Activated T-cell treated with anti-CD3 and anti-CD28 coated beads, Interleukin-2, amount 50 U/mL, for 4 hours (primary cell): ENCODE data around the gene NOTUM. TPM values are rescaled to one million over a fixed set of nuclear protein-coding genes. Genes with fewer than 3 reads are reported as not detected.

Experiments
- ATAC-seq, 2 donors: fragments of 200-7000 bp; cut with Tn5 transposase; one replicate each; pipeline ENCODE4 v1.10.0; 2021
- DNase-seq: peaks from one replicate; pipeline ENCODE4 v3.0.0-alpha.2; 2020
- H3K27me3 Mint-ChIP-seq: one replicate; pipeline ENCODE4 v1.8.0; 2021; ENCODE audit warnings: low read depth, mixed read lengths
- H3K36me3 Mint-ChIP-seq: one replicate; pipeline ENCODE4 v1.8.0; 2022; ENCODE audit warnings: mixed read lengths; ENCODE audit not compliant: insufficient read depth
- H3K4me1 Mint-ChIP-seq: one replicate; pipeline ENCODE4 v1.8.0; 2021; ENCODE audit warnings: low read depth, mixed read lengths
- H3K4me3 Mint-ChIP-seq: one replicate; pipeline ENCODE4 v1.8.0; 2021; ENCODE audit warnings: mild to moderate bottlenecking, moderate library complexity, mixed read lengths
- H3K9me3 Mint-ChIP-seq: one replicate; pipeline ENCODE4 v1.8.0; 2021; ENCODE audit warnings: mixed read lengths
- total RNA-seq, 3 donors: library from RNA; stranded (reverse); gene quantifications; one replicate each; pipeline ENCODE4 v1.2.1, GENCODE V29; 2021

The NOTUM gene
- total RNA-seq, 3 donors from 2014 or later = 0.40 to 0.56 (median 0.41) TPM

DNA sequence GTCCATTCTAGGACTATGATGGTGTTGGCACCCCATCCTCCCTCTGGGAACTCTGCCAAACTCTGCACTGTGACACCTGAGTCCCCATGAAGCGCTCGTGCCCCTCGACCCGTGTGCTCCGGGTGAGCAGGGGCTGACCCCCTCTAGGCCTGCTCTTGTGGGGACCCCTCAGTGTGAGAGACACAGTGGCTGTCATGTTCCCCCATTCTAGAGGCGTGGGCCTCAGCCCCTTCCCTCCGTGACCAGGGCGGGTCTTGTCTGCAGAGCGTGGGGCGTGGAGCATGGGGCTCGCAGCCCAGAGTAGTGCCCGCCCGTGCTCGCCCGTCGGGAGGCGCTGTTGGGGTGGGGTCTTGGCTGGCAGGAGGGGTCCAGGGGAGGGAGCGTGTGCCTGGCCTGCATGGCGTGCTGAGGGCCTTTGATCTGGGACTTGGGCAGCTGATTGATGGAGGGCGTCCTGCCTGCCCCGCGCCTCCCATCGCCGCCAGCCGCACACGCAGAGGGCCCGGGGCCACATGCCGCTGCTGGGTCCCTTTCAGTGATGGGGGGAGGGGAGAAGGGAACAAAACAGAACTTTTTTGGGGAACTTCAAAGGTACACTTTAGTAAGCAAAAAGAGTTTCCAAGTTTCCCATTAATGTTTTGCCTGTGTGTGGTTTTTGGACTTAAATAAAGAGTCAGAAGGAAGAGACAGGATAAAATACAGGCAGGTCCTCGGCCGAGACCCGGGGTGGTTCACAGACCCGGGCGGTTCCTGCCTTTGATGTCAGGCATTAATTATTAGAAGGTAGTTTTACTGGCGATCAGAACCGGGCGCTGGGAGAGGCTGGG lies 39.2 kb upstream of the NOTUM start:
- Mint-ChIP-seq H3K9me3 (no peaks in the 10 kb centered on the region), H3K27me3 (no peaks in the 10 kb centered on the region), H3K4me3 (no peak overlapping the region), H3K36me3 (no peaks in the 10 kb centered on the region), H3K4me1 (no peaks in the 10 kb centered on the region)
- ATAC-seq = no peak
- DNase-seq = no peak

DNA sequence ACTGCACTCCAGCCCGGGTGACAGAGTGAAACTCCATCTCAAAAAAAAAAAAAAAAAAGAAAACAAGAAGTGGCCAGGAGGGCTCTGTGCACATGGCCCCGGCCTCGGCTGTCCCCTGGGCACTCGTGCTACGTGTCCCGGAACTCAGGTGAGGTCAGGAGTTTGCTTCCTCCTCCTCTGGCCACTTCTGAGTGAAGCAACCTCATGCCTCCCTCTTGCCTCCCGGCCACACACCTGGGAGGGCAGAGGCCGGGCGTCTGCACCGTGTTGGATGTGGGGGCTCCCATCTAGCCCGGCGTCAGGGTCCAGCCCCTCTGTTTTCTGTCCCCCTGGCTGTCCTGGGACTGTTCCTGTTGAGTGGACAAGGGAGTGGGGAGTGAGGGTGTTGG lies 38.6 kb upstream of the NOTUM start:
- H3K9me3 Mint-ChIP-seq = no peaks in the 10 kb centered on the region
- H3K4me3 Mint-ChIP-seq = no peak overlapping the region
- H3K27me3 Mint-ChIP-seq = no peaks in the 10 kb centered on the region
- H3K36me3 Mint-ChIP-seq = no peaks in the 10 kb centered on the region
- no peaks in the 10 kb centered on the region for H3K4me1 Mint-ChIP-seq
- DNase-seq (no peak), ATAC-seq (no peak)

DNA sequence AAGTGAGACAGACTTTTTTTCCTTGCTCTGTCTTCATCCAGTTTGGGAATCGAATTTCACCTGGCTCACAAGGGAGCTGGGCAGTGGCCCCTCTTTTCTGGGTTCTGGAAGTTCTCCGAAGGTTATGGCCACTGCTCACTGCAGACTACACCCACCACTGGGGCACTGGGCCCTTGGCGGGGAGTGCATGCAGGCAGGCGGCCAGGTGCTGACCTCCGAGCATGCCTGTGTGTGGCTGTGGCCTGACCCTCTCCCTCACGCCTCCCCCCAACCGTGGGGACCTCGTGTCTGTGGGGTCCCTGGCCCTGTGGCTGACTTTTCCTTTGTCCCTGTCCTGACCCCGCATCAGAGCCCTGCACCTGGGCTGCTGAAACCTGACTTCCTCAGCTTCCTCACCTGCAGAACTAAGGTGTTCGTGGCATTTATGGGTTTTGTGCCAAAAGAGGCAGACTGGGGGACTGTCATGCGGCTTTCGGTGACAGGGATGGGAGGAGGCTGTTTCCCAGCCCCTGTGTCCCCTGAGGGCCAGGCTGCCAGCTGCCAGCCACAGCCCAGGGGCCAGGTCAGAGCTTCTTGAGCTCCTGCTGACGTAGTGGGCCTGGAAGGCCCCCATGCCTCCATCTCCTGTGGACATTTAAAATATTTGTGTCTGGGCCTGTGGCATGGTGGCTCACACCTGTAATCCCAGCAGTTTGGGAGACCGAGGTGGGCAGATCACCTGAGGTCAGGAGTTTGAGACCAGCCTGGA lies 37.9 kb upstream of the NOTUM start:
- Mint-ChIP-seq H3K4me3 (no peak overlapping the region), H3K9me3 (no peaks in the 10 kb centered on the region), H3K27me3 (no peaks in the 10 kb centered on the region), H3K4me1 (no peaks in the 10 kb centered on the region), H3K36me3 (no peaks in the 10 kb centered on the region)
- DNase-seq (no peak), ATAC-seq (no peak)

DNA sequence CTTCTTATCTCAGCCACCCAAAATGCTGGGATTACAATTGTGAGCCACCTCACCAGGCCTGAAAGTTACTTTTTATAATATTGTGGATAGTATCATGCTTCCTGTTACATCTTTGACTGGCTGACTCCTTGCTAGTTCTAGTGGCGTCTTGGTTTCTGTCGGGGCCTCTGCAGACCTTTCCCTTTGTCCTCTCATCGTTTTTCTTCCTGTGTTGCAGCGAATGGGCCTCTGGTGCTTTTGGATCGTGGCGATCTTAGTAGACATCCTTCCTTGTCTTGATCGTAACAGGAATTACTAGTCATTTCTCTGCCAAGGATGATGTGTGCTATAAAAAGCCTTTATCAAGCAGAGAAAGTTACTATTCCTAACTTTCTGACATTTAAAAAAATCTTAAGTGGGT lies 37.2 kb upstream of the NOTUM start:
- Mint-ChIP-seq H3K4me1 (no peaks in the 10 kb centered on the region), H3K4me3 (no peak overlapping the region), H3K36me3 (no peaks in the 10 kb centered on the region), H3K9me3 (no peaks in the 10 kb centered on the region), H3K27me3 (no peaks in the 10 kb centered on the region)
- DNase-seq = no peak
- no peak for ATAC-seq

DNA sequence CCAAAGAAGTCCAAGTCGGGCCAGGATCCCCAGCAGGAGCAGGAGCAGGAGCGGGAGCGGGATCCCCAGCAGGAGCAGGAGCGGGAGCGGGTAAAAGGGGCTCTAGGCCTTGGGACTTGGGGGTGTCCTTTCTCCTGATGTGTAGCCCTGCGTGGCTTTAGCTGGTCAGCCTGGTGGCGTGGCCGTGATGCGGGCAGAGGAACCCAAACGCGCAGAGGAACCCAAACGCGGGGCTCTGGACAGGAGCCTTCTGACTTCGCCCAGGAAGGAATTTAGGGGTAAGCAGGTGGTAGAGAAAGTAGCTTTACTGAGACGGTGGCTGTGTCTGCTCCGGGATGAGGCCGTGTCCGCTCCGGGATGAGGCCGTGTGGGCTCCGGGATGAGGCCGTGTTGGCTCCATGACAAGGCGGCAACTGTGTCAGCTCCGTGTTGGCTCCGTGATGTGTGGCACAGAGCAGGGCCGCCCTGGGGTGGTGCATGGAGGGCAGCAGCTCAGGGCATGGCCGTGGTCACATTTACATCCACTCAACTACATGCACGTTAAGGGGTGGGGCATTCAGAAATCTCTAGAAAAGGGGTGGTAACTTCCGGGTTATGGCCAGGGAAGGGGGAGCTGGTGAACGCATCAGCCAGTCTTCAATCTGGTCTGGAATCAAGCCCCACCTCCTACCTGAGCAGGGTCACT lies 35.9 kb upstream of the NOTUM start:
- H3K4me3 Mint-ChIP-seq = no peak overlapping the region
- no peak for ATAC-seq

DNA sequence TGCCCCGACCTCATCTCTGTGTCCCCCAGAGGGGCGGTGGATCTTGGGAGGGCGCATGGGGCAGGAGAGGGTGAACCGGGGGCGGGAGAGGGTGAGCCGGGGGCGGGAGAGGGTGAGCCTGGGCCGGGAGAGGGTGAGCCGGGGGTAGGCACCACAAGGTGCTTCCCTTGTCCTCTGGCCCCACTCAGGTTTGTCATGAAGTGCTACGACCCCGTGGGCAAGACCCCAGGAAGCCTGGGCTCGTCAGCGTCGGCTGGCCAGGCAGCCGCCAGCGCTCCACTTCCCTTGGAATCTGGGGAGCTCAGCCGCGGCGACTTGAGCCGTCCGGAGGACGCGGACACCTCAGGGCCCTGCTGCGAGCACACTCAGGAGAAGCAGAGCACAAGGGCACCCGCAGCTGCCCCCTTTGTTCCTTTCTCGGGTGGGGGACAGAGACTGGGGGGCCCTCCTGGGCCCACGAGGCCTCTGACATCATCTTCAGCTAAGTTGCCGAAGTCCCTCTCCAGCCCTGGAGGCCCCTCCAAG lies 35.3 kb upstream of the NOTUM start:
- no peaks in the 10 kb centered on the region for H3K36me3 Mint-ChIP-seq
- H3K4me1 Mint-ChIP-seq = no peaks in the 10 kb centered on the region
- no peaks in the 10 kb centered on the region for H3K27me3 Mint-ChIP-seq
- H3K9me3 Mint-ChIP-seq = no peaks in the 10 kb centered on the region
- ATAC-seq = no peak
- H3K4me3 Mint-ChIP-seq = no peak overlapping the region
- DNase-seq = no peak

More for the DNA sequence above, 35.9 kb upstream of the NOTUM start:
- H3K9me3 Mint-ChIP-seq = no peaks in the 10 kb centered on the region
- no peaks in the 10 kb centered on the region for H3K27me3 Mint-ChIP-seq
- no peaks in the 10 kb centered on the region for H3K36me3 Mint-ChIP-seq
- no peaks in the 10 kb centered on the region for H3K4me1 Mint-ChIP-seq
- no peak for DNase-seq

DNA sequence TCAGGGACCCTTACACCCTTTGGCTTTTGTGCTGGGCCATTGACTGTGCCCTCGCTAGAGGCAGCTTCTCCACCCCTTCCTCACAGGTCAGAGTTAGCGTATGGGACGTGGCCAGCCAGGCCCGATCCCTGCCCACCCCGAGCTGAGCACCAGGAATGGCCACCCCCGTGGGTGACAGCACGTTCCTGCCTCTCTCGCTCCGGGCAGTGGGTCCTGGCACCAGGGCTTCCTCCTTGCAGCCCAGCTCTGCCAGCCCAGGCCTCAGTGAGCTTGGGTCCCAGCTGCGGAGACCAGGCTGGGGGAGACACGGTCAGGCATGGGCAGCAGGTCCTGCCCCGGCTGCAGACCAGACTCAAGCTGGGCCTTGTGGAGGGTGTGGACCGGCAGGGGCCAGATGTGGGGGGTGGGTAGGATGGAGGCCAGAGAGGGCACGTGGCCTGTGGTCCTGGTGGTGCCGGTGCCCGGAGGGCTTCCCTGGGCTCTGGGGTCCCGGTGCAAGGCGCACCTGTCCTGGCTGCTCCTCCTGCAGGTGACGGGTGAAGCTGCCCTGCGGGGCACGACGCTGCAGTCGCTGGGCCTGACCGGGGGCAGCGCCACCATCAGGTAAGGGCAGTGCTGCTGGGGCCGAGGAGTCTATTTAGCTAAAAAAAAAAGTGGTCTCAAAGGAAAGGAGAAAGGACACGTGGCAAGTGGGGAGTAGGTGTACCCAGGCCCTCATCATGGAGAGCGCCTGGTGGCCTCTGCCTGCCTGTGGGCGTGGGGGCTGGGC lies 34.7 kb upstream of the NOTUM start:
- ATAC-seq (no peak), DNase-seq (no peak)
- Mint-ChIP-seq H3K27me3 (no peaks in the 10 kb centered on the region), H3K36me3 (peaks cover 2% of the 10 kb centered on the region), H3K4me3 (no peak overlapping the region), H3K4me1 (no peaks in the 10 kb centered on the region), H3K9me3 (no peaks in the 10 kb centered on the region)

DNA sequence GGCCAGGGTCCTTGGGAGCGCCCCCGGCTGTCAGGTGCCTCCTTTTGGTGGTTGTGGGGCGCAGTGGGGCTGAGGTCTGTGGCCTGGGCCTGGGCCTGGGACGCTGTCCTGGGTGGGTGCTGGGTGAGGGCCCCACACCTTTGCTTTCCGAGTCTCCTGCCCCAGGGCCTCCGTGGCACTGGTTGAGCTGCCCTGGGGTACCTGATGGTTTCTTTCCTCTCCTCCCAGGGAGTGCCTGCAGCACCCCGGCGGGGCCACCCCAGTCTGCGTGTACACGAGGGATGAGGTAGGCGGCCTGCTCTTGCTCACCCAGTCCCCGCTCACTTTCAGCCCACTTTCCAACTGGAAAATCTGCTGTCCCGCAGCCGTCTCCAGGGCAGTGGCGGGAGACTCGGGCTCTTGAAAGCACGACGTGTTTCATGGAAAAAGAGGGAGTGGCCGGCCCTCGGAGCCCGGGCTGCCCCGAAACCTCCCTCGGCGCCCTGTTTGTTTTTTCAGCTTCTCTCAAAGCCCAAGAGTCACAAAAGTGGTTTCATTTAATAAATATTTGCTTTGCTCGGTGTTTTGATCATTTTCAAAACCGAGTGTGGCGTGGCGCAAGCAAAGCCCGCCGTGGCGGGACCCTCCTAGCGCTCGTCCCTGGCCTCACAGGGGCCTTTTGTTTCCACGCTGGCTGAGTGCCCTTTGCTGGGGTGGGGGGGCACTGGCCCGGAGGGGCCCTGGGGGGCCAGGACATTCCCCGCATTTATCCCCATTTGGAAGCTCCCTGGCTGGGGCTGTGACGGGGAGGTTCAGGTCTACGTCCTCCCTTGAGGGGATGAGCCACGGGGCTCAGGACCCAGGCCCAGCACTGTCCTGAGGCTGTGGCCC lies 33.8 kb upstream of the NOTUM start:
- H3K9me3 Mint-ChIP-seq = no peaks in the 10 kb centered on the region
- no peak for DNase-seq
- no peaks in the 10 kb centered on the region for H3K4me1 Mint-ChIP-seq
- H3K4me3 Mint-ChIP-seq = no peak overlapping the region
- ATAC-seq = no peak
- no peaks in the 10 kb centered on the region for H3K27me3 Mint-ChIP-seq
- H3K36me3 Mint-ChIP-seq = peaks cover 4% of the 10 kb centered on the region

DNA sequence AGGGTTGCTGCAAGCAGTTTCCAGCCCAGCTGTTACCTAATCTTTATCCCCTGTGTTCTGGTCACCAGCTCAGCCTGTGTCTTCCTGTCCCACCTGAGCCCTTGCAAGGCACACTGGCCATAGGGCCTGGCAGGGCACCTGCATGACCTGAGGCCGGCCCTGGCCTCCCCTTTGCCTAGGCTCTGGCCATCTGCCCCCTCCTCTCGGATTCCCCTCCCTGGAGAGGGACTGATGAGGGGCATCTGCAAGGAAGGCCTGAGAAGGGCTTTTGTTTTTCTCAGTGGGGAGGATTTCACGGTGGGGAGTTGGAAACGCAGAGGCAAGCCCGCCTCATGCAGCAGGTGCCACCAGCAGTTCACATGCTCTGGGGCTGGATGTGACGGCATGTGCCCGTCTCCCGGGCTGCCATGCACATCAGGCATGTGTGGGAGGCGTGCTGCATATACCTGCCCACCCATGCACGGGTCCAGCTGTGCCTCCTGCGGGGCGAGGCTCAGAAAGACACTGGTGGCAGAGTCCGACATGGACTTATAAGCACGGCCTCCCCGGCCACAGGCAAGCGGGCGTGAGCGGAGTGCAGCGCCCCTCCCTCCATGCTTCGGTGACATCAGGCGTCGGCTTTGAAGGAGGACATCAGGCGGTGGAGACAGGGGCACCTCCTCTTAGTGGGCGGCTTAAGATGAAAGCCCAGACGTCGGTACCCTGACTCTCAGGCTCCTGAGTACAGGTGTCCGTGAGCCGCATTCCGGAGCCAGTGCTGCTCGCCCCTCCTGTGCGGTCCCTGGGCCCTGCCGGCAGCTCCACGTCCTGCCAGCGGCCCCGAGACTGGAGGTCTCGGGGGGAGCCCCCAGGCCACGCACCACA lies 33.0 kb upstream of the NOTUM start:
- DNase-seq (no peak), ATAC-seq (no peak)
- Mint-ChIP-seq H3K27me3 (no peaks in the 10 kb centered on the region), H3K4me3 (no peak overlapping the region), H3K9me3 (no peaks in the 10 kb centered on the region), H3K4me1 (peaks cover 2% of the 10 kb centered on the region), H3K36me3 (peaks cover 4% of the 10 kb centered on the region)

DNA sequence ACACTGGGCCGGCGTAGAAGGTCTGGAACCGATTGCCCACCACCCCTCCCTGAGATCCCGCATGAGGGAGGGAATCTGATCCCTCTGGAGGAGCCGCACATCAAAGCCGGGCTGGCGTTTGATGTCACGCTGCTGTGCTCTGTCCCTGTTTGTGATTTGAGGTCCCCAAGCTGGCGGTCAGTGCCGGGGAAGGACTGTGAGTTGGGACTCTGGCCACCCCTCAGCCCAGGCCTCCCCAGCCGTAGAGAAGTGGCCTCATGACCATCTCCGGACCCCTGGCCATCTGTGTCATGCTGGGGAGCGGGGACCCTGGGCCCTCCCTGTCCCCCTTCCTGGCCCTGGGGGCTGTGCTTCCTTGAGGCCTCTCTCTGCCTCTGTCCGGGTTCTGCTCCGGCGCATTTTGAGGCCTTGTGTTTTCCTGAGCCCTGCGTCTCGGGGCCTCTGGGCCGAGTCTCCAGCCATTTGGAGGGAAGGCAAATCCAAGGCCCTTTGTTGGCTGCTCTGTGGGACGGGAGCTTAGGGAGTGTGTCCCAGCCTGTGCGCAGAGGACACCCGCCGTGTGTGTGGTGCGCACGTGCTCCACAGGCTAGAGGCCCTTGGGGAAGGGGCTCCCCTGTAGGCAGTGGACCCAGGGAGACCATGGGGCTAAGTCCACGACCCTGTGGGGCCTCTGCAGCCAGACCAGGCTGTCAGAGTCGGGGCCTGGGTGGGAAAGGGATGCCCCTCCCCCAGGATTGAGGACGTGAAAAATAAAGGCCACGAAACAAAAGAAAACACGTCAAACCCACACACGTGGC lies 31.5 kb upstream of the NOTUM start:
- ATAC-seq = no peak
- H3K4me1 Mint-ChIP-seq = peaks cover 2% of the 10 kb centered on the region
- DNase-seq = no peak
- H3K4me3 Mint-ChIP-seq = no peak overlapping the region
- H3K36me3 Mint-ChIP-seq = peaks cover 4% of the 10 kb centered on the region
- no peaks in the 10 kb centered on the region for H3K27me3 Mint-ChIP-seq
- H3K9me3 Mint-ChIP-seq = no peaks in the 10 kb centered on the region

DNA sequence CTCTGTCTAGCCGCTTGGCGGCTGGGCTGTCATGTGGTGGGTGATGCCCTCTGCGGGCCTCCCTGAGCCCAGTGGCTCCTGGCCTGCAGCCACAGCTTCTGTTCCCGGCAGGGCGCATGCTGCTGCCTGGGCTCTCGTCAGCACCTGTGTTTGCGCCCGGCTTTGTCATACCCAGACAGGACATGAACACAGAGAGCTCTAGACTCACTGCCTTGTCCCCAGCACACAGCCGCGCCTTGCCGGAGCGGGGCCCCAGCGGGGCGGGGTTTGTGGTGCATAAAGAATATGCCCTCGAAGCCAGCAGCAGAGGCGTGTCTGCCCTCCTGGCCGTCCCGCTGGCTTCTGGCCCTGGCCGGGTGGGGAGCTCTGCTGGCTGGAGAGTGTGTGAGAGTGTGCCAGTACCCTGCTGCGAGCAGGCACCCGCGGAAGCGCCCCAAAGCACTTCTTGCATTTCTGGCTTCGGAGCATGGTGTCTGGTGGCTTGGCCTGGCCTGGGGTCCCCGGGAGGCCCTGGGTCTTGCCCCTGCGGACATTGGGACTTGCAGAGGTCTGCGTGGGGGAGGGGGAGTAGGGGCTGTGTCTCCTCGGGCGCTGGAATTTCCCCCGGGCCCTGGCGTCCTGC lies 30.8 kb upstream of the NOTUM start:
- Mint-ChIP-seq H3K4me3 (no peak overlapping the region), H3K4me1 (peaks cover 2% of the 10 kb centered on the region), H3K27me3 (no peaks in the 10 kb centered on the region), H3K9me3 (no peaks in the 10 kb centered on the region), H3K36me3 (peaks cover 4% of the 10 kb centered on the region)
- ATAC-seq (no peak), DNase-seq (no peak)
